ENCODE data around the gene PCNX3.

DNA sequence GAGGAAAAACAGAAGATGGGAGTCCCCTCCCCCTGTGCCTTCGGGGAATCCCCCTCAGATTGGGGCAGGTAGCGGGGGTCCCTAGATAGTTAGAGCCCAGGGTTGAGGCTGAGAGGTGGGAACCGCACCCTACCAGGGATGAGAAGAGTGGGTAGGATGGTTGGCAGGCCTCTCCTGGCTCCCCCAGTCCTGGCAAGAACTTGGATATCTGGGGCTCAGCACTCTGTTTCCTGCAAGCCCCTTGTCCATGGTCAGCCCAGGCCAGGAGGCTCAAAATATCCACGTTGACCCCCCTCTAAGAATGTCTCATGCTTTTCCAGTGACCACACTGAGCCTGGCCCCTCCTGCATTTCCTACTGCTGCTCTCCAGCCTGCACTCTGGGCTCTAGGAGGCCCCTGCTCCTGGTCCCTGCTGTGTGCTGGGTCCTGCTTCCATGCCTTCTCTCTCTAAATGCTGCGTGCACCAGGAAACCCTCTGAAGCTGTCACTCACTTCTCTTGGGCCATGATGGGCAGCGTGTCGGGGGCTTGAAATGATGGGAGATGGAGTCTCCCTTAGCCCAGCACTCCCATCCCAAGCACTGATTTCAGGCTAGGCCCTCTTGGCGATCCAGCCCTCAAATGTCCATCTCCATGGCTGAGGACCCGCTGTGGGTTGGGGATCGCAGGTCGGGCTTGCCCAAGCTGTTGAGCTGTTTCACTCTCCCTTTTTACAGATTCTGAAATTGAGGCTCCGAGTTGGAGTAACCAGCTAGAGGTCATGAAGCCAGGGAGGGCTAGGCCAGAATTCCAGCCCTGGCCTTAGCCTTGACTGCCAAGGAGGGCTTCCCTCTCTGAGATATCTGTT, 3.6 kb upstream of the PCNX3 start:
- TF ChIP-seq, protein P1, sequence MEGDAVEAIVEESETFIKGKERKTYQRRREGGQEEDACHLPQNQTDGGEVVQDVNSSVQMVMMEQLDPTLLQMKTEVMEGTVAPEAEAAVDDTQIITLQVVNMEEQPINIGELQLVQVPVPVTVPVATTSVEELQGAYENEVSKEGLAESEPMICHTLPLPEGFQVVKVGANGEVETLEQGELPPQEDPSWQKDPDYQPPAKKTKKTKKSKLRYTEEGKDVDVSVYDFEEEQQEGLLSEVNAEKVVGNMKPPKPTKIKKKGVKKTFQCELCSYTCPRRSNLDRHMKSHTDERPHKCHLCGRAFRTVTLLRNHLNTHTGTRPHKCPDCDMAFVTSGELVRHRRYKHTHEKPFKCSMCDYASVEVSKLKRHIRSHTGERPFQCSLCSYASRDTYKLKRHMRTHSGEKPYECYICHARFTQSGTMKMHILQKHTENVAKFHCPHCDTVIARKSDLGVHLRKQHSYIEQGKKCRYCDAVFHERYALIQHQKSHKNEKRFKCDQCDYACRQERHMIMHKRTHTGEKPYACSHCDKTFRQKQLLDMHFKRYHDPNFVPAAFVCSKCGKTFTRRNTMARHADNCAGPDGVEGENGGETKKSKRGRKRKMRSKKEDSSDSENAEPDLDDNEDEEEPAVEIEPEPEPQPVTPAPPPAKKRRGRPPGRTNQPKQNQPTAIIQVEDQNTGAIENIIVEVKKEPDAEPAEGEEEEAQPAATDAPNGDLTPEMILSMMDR (IDR thresholded peaks at IDR 0.05; ENCODE audit: extremely low read depth in 1 of 2, insufficient read depth in 1 of 2, low read depth in 1 of 2, low read length in 2 of 2) = no peak
- TF ChIP-seq EZH2 (IDR thresholded peaks at IDR 0.05; ENCODE audit: borderline replicate concordance, low read depth, low read length, severe bottlenecking) (no peak), POLR2AphosphoS5 (IDR thresholded peaks at IDR 0.05; ENCODE audit: insufficient read depth, low read depth, low read length) (no peak), POLR2A (IDR thresholded peaks at IDR 0.05; ENCODE audit: low read depth, low read length) (peak; percentile 72), FOS (IDR thresholded peaks at IDR 0.05; ENCODE audit: borderline replicate concordance, insufficient read depth, low read length) (no peak), JUN (IDR thresholded peaks at IDR 0.05; ENCODE audit: borderline replicate concordance, insufficient read depth, insufficient read length, low read depth) (no peak), MYC (IDR thresholded peaks at IDR 0.05; ENCODE audit: low read depth, low read length) (no peak), GATA2 (IDR thresholded peaks at IDR 0.05; ENCODE audit: insufficient read depth, insufficient read length, low read depth, low read length) (no peak)
- TF ChIP-seq, protein P2, sequence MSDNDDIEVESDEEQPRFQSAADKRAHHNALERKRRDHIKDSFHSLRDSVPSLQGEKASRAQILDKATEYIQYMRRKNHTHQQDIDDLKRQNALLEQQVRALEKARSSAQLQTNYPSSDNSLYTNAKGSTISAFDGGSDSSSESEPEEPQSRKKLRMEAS (IDR thresholded peaks at IDR 0.05; ENCODE audit: insufficient read depth, insufficient read length) = no peak
